Breast epithelium (tissue), 3 donors: ENCODE measurements around the gene SUMO4.

Experiments used
- POLR2AphosphoS5 ChIP-seq, 3 donors: sonication (generic); formaldehyde crosslinking; IDR thresholded peaks; one replicate each; pipeline ENCODE4 v1.6.1; 2017; ENCODE audit warnings: antibody characterized with exemption in 3 of 3
- TF ChIP-seq, protein P1 (sequence below), 3 donors: fragments of 450-650 bp; IDR thresholded peaks; one replicate each; pipeline ENCODE4 v1.5.1; 2016 to 2017; ENCODE audit warnings: antibody characterized with exemption in 3 of 3, mild to moderate bottlenecking in 3 of 3, moderate library complexity in 3 of 3

DNA sequence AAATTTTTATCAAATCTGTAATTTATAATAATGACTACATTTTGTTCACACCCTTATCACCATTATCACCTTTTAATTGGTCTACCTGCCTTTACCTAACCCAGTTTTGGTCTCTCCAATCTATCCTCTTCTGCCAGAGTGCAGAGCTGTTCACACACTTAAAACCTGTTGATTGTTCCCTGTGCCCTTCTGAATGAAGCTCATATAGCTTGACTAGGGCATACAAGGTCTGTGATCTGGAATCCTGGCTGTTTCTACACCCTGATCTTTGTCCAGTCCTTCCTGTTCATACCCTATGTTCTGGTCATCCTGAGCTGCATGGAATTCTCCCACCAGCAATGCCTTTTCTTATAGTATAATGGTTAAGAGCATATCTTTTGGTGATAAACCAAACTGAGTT is 28.9 kb upstream of the SUMO4 start:
- TF ChIP-seq POLR2AphosphoS5 (IDR thresholded peaks at IDR 0.05) = no peak
- TF ChIP-seq, protein P1, sequence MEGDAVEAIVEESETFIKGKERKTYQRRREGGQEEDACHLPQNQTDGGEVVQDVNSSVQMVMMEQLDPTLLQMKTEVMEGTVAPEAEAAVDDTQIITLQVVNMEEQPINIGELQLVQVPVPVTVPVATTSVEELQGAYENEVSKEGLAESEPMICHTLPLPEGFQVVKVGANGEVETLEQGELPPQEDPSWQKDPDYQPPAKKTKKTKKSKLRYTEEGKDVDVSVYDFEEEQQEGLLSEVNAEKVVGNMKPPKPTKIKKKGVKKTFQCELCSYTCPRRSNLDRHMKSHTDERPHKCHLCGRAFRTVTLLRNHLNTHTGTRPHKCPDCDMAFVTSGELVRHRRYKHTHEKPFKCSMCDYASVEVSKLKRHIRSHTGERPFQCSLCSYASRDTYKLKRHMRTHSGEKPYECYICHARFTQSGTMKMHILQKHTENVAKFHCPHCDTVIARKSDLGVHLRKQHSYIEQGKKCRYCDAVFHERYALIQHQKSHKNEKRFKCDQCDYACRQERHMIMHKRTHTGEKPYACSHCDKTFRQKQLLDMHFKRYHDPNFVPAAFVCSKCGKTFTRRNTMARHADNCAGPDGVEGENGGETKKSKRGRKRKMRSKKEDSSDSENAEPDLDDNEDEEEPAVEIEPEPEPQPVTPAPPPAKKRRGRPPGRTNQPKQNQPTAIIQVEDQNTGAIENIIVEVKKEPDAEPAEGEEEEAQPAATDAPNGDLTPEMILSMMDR (IDR thresholded peaks at IDR 0.05) = no peak
